EH (cell line): ENCODE results near the gene ADGRF1.

ENCODE experiments used
- DNase-seq: peaks from one replicate; pipeline ENCODE4 v3.0.0-alpha.2; 2015; ENCODE audit warnings: low read depth

The ADGRF1 gene

DNA sequence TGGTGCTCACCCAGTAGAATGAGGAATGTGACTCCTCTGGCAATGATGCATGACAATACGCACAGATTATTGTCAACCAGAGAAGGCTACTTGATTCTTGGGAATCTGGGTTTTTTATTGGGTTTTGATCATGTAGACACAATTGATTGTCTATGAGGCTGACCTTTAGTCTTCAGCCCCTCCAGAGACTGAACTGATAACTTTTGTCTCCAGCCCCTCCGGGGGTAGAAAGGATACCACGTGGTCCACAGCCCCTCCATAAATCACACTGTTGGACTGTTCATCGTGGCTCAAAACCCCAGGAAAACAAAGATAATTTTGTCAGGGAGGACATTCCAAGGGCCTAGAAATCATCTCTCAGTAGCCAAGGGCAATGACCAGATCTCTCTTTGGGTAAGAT is 62.9 kb downstream of the ADGRF1 start:
- DNase-seq, result no peak

DNA sequence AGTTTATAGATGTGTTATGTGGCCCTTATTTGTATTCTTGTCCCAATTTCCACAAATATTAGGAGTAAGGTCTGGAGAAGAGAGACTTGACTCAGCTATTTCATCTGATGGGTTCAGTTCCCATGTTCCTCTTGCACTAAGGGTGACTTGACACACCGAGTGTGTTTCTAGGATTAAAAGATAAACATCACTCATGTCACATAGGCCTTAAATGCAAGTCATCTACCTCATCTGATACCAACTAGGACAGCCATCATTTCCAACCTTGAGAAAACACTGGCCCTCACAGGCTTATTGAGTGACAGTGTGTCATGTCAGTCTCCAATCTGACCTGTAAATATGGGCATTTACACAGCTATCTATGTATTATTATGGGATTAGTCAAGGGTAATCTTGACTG is 67.3 kb downstream of the ADGRF1 start:
- DNase-seq, result no peak

DNA sequence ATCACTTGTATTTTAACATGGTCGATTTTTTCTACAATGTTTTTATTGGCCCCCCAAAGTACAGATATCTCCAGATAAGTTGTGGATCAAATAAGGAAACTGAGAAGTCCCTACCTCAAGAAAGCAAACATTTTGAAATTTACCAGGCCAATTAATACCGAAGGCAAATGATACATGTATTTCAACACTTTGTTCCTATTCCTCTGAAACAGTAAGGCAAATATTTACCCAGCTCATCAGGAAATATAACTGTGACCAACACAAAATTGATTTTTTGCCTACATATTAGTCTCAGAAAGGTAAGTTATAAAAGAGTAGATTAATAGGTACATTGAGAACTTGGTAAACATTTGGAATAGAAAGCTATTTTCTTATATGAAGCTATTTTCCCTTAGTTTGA is 69.1 kb downstream of the ADGRF1 start:
- no peak for DNase-seq

DNA sequence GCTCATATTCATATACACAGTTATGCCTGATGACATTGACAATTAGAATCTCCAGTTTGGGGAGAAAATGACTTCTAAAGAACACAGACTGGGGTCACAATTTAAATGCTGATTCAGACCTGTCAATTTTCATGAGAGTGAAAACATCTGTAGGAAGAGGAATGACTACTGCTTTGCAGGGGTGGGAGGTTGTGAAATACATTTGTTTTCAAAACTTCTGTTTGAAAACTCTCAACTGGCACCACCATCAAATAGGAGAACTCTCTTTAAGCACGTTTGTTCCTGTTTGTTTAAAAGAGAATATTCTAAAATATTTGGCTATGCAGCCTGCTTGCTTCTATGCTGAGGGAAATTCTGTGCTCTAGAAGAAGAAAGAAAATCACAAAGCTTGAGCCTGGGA is 69.6 kb downstream of the ADGRF1 start:
- no peak for DNase-seq

DNA sequence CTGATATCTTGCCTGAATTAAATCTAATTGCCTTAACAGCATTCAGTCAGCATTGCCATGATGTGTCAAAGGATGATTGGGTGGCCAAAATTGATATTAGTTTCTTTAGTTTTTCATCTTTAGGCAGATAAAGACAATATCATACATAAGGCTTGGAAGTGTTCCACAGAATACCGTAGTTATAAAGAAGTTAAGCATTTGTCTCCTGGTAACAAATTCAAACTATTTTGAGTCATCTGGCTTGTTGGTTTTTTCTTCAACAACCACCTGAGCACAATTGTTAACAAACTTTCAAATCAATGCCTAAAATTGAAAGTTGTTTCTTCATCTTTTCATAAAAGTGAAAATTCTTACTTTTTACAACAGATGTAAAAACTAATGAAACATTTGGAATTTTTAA is 72.9 kb downstream of the ADGRF1 start:
- no peak for DNase-seq

DNA sequence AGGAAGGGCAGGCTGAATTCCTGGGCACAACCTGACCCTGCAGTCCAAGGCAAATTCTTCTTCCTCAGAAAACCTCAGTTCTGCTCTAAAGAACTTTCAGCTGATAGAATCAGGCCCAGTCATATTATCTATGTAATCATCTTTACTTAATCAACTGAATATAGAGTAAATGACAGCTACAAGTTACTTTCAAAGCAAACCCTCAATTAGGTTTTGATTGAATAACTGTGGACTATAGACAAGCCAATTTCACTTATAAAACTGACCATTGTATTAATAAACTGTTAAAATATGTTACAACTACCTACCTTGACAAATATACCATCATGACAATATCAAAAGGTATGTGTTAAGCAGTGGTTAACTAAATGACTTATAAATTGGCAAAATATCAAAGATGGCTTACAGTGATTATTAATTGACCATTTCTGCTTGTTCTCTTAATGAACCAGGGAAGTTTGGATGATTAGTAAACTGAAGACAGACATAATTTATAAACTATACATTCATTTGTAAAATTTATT is 74.2 kb downstream of the ADGRF1 start:
- DNase-seq, result no peak

DNA sequence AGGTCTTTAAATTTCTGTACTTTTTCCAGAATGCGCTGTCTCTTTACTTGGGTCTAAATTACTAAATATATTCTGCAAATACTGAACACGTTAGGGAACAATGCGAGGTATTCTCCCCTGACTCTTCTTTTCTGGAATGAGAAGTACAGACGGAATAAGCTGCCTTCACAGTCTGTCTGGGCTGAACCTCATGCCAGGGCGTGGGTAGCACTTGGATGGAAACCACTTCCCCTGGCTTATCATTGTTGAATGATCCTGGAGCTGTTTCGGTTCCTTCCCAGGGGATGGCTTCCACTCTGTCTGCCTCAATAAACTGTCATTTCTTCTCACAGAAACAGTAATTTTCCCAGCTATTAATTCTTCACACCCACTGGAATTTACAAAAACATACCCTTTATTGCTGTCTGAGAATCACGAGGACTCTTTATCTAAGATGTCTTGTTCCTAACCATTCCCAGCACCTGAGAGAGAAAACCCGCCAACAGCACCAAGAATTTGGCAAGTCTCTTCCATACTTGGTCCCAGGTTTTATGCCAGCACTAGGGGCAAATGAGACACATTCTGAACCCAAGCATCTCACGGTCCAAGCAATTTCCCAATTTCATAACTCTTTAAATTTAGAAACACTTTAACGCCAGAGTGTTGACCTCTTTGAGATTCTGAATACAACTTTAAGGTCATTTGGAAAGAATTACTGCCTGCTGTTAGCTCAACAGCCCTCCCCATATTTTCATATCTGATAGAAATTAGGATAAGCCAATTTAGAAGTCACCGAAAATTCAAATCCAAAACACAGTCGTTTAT is 77.2 kb downstream of the ADGRF1 start:
- DNase-seq, result peak; percentile 26

DNA sequence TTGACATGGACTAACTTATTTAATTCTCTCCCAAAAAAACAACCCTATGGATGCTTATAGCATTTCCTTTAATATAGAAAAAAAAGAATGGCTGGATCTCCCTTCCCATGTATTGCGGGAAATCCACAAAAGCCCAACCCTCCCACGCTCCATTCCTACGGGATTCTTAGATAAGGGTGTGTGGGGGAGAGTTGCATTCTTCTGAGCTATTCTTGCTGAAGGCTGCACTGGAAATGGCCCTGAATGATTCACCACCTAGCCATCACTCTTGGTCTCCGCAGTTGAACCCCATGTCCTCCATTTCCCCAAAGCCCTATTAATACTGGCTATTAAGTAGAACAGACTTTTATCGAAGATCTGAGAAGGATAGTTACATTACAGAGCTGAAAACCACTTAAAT is 78.5 kb downstream of the ADGRF1 start:
- DNase-seq, result peak; percentile 64

DNA sequence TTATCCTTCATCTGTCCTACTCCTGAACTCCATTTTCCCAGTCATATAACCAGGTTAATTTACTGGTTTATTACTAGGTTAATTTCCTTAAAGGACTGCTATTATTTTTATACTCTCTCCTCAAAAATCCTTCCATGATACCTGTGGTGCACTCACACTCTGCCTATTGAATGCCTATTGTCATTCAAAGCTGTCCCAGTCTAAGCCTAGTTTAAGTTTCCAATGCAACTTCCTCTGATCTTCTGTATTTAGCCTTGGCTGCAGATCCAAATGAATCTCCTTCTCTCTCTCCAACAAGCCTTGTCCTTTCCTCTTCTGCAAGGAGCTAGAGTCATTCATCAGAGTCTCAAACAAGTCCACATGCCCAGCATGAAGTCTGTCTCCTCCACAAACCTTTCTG is 79.1 kb downstream of the ADGRF1 start:
- no peak for DNase-seq

DNA sequence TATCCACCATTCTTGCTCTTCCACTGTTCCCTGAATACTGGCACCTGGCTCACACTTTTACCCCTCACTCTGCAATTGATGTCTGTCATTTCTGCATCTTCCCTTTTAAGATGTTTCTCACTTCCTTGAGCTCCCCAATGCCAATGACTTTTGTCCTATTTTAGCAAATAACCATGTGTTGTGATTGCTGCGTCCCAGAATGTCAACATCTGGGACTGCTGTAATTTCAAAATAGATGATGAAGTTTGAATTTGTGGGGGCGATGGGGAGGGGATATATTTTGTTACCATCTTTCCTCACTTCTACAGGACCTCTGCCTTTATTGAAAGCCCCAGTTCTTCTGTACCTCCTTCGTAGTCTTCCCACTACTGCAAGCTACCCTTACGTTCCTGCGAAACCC is 80.4 kb downstream of the ADGRF1 start:
- DNase-seq, result no peak

DNA sequence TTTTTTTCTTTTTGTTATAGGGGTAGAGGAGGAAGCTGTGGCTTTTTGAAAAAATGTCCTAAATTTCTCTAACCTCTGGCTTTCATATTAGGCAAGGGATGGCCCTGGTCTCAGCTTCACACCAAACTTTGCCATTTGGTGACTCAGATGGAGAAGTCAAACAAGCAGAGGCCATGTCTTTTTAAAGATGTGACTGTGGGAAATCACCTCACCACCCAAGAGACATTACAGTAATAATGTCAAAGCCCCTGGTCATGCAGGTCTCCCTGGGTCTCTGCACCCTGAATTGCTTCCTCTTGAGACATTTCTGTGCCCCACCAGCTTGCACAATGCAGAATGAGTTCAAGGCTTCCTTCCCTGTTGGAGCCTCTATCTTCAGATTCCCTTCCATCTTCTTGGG is 80.9 kb downstream of the ADGRF1 start:
- no peak for DNase-seq

DNA sequence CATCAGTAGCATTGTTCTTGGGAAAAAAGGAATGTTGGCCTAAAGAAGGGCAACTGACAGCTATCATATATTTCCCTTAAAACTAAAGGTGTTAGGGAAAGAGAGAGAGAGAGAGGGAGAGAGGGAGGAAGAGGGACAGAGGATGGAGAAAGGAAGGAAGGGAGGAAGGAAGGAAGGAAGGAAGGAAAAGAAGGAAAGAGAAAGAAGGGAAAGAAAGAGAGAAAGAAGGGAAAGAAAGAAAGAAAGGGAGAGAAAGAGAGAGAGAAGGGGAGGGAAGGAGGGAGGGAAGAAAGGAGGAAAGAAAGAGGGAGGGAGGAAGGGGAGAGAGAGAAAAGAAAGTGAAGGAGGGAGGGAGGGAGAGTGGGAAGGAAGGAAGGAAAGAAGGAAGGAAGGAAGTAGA is 82.7 kb downstream of the ADGRF1 start:
- DNase-seq, result no peak

DNA sequence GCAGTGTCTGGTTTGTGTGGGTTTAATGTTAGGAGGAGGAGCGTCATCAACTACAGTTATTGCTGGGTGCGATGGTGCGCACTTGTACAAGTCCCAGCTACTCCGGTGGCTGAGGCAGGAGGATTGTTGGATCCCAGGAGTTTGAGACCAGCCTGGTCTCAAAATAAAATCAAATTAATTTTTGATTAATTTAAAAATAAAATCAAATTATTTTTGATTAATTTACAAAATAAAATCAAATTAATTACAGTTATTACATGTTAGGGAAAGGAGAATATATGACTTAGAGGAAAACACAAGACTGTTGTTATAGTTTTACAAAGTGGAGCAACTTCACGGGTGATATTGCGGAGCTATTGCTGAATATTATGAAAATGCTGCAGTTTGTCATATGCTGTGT is 85.7 kb downstream of the ADGRF1 start:
- DNase-seq, result no peak

DNA sequence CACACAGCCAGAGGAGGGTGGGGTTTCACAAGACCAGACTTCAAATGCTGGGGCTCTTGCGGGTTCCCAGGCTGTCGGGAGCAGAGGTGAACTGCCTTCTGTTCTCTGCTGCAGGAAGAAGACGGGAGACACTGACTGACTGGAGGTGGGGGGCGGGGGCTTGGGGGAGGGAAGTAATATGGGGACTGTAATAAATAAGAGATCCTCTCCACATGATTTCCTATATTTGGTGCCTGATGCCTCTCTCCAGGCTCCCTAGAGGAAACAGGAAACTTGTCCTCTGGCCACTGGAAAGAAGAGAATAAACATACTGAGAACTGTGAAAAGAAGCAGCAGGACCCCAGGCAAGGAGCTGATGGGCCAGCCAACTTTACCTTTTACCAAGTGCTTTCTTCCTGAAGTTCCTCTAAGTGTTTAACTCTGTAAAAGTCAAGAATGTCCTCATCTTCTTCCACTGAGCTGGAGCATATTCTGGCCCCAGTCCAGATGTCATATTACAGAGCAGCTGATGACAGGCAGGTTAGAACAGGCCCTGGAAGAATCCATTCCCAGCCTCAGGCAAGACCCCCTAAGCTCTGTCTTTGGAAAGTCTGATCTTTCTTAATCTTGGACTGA is 87.2 kb downstream of the ADGRF1 start:
- DNase-seq, result peak; percentile 3

DNA sequence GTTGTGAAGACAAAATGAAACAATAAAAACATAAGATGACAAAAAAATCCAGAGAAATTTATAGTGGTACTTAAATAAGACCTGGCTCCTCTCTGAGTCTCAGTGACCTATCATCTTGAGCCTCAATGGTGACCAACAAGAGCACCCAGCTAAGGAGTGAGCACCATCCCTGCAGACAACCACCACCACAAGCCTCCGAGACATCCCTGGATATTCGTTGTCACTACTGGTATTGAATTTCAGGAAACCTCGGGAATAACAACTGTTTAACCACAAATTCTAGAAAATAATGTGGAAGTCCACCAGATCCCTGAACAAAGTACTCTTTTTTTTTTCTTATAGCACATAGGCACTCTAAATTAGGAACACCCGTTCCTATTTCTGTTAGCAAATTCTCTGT is 88.2 kb downstream of the ADGRF1 start:
- no peak for DNase-seq

DNA sequence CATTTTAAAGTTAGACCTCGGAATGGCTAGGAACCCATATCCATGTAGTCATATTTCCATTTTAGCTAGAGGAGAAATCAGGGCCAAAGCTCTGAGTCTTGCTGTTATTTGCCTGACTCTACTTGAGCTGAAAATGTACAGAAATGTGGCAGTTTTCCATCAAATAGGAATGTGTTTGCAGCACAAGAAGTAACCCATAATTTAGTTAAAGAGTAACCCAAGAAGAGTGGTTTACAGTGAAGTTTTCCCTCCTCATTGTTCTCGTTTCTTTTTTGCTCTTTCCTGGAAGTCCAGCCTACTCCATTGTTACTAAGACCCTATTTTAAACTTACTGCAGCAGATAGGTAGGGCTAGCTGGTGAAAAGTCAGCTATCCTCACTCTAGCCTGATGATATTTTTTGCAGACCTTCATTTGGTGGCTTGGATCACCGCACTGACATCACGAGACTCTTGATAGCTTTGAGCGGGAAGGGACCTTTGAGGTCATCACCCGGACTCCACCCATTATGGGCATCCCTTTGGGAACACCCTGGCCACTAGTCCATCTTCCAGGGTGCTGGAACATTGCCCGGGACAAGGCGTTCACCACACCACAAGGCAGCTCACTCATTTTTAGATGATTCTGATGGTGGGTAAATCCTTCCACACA is 92.4 kb downstream of the ADGRF1 start:
- DNase-seq, result no peak

DNA sequence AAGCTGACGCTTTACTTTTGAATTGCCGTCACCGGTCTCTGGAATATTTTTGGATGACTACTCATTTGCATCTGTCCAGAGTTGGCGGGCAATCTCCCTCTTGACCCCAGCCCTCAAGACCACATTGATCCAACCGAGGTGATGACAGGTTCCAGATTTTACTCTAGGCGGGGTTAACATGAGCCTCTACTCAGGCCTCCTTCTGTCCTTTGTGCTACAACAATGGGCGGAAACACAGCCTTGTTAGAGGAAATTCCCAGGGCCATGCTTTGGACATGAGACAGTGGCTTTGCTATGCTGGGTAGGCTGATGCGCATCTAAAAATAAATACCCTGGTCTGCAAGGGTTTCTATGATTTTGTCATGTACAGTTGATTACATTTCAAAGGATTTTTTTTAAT is 93.4 kb downstream of the ADGRF1 start:
- peak; percentile 16 for DNase-seq
